GM23338 (cell line): ENCODE results near the gene WNT5A. TPM values are rescaled to one million over a fixed set of nuclear protein-coding genes. Genes with fewer than 3 reads are reported as not detected.

Experiments
- ATAC-seq: fragments of 200-7000 bp; cut with Tn5 transposase; 3 replicates; pipeline ENCODE4 v1.9.1; 2020
- DNase-seq: peaks from one replicate; pipeline ENCODE4 v3.0.0-alpha.2; 2015; ENCODE audit warnings: low spot score
- H2AFZ ChIP-seq: fragments of 200-600 bp; sonication (generic); 2 replicates; pipeline ENCODE4 v1.8.0; 2016; ENCODE audit warnings: antibody characterized with exemption, mild to moderate bottlenecking, moderate library complexity
- H3F3A ChIP-seq: fragments of 200-600 bp; sonication (generic); replicated peaks from 2 replicates; pipeline ENCODE4 v1.8.0; 2017; ENCODE audit warnings: antibody characterized with exemption, mixed run types, low read depth
- H3K27ac ChIP-seq: fragments of 200-600 bp; sonication (generic); 2 replicates; pipeline ENCODE4 v1.6.1; 2016; ENCODE audit warnings: low read depth
- H3K27me3 ChIP-seq: fragments of 200-600 bp; sonication (generic); 2 replicates; pipeline ENCODE4 v1.8.0; 2016; ENCODE audit warnings: mild to moderate bottlenecking, mixed run types, moderate library complexity; ENCODE audit not compliant: insufficient read depth
- H3K36me3 ChIP-seq: fragments of 200-600 bp; sonication (generic); 2 replicates; pipeline ENCODE4 v1.8.0; 2016; ENCODE audit warnings: mild to moderate bottlenecking; ENCODE audit not compliant: insufficient read depth
- H3K4me1 ChIP-seq: fragments of 200-600 bp; sonication (generic); 2 replicates; pipeline ENCODE4 v1.8.0; 2016; ENCODE audit warnings: mild to moderate bottlenecking, moderate library complexity; ENCODE audit not compliant: insufficient read depth
- H3K4me2 ChIP-seq: fragments of 200-600 bp; sonication (generic); 2 replicates; pipeline ENCODE4 v1.7.1; 2017; ENCODE audit warnings: mixed run types
- H3K4me3 ChIP-seq: fragments of 200-600 bp; sonication (generic); 2 replicates; pipeline ENCODE4 v1.6.1; 2016; ENCODE audit warnings: mixed run types
- H3K79me2 ChIP-seq: fragments of 200-600 bp; sonication (generic); replicated peaks from 2 replicates; pipeline ENCODE4 v1.8.0; 2017; ENCODE audit warnings: mild to moderate bottlenecking; ENCODE audit not compliant: insufficient read depth
- H3K9me2 ChIP-seq: fragments of 200-600 bp; sonication (generic); 2 replicates; pipeline ENCODE4 v1.8.0; 2017; ENCODE audit not compliant: insufficient read depth
- H4K20me1 ChIP-seq: fragments of 200-600 bp; sonication (generic); replicated peaks from 2 replicates; pipeline ENCODE4 v1.8.0; 2017; ENCODE audit warnings: mild to moderate bottlenecking; ENCODE audit not compliant: insufficient read depth
- H3K27ac Mint-ChIP-seq: 2 replicates; pipeline ENCODE4 v1.8.0; 2020; ENCODE audit warnings: inconsistent platforms, mild to moderate bottlenecking, moderate library complexity, mixed read lengths
- H3K27me3 Mint-ChIP-seq: 3 replicates; pipeline ENCODE4 v1.8.0; 2022; ENCODE audit warnings: low read depth, mild to moderate bottlenecking, moderate library complexity, mixed read lengths, inconsistent platforms; ENCODE audit not compliant: insufficient read depth, poor library complexity
- H3K36me3 Mint-ChIP-seq: 3 replicates; pipeline ENCODE4 v1.8.0; 2021; ENCODE audit warnings: low read depth, mild to moderate bottlenecking, inconsistent platforms, moderate library complexity, mixed read lengths
- H3K4me1 Mint-ChIP-seq: 3 replicates; pipeline ENCODE4 v1.8.0; 2020; ENCODE audit warnings: mild to moderate bottlenecking, inconsistent platforms, mixed read lengths
- H3K4me3 Mint-ChIP-seq: 3 replicates; pipeline ENCODE4 v1.8.0; 2021; ENCODE audit warnings: moderate library complexity, mild to moderate bottlenecking, inconsistent platforms, mixed read lengths
- H3K9me3 Mint-ChIP-seq: 3 replicates; pipeline ENCODE4 v1.8.0; 2020; ENCODE audit warnings: moderate library complexity, mild to moderate bottlenecking, inconsistent platforms, mixed read lengths
- CREB1 ChIP-seq: fragments of 250-450 bp; sonication (Bioruptor Pico); IDR thresholded peaks from 2 replicates; pipeline ENCODE4 v1.5.0; 2020; ENCODE audit warnings: low read depth, mild to moderate bottlenecking, moderate library complexity
- CTCF ChIP-seq, 2 experiments: fragments of 200-600 bp in 1 of 2; sonication (generic) in 1 of 2; conservative IDR thresholded peaks; 2 replicates each; pipeline versions ENCODE4 v1.5.1 to v1.6.1; 2016 to 2017; ENCODE audit warnings: antibody characterized with exemption in 2 of 2, low read depth in 2 of 2, mild to moderate bottlenecking in 2 of 2, moderate library complexity in 1 of 2
- EZH2phosphoT487 ChIP-seq: fragments of 200-600 bp; sonication (generic); IDR thresholded peaks from one replicate; pipeline ENCODE4 v1.8.1; 2018; ENCODE audit warnings: antibody characterized with exemption; ENCODE audit not compliant: unreplicated experiment
- NANOG ChIP-seq: IDR thresholded peaks from 2 replicates; pipeline ENCODE4 v1.6.1; 2016; ENCODE audit warnings: antibody characterized with exemption, borderline replicate concordance
- REST ChIP-seq: IDR thresholded peaks from one replicate; pipeline ENCODE4 v1.6.1; 2018; ENCODE audit warnings: antibody characterized with exemption; ENCODE audit not compliant: unreplicated experiment
- ZNF331 ChIP-seq: fragments of 250-450 bp; sonication (Bioruptor Pico); IDR thresholded peaks from 2 replicates; pipeline ENCODE4 v1.5.0; 2020; ENCODE audit warnings: low read depth, mild to moderate bottlenecking, moderate library complexity
- ZNF462 ChIP-seq: fragments of 250-450 bp; sonication (Bioruptor Pico); IDR thresholded peaks from 2 replicates; pipeline ENCODE4 v1.5.0; 2020; ENCODE audit warnings: mild to moderate bottlenecking, moderate library complexity
- polyA plus RNA-seq: library from polyadenylated mRNA; unstranded; fragments of >200 nt; fragmentation: Nextera tagmentation; extraction: Ambion mirVana; gene quantifications from 2 replicates; pipeline ENCODE4 v1.2.1, GENCODE V29; 2016
- total RNA-seq: library from RNA; depleted of rRNA; stranded (reverse); fragments of >200 nt; shearing (Covaris generic); gene quantifications from 2 replicates; pipeline ENCODE4 v1.2.3, GENCODE V29; 2014

WNT5A gene
- total and polyA plus RNA-seq, 2 experiments from 2014 or later, result 0.53 to 4.0 TPM

GRCh38 chr3:55445551-55445950 lies 41.6 kb downstream of the WNT5A start:
- Histone ChIP-seq H3K27me3 (no peaks in the 10 kb centered on the region), H3K4me2 (no peak overlapping the region), H2AFZ (no peak overlapping the region), H3K9me2 (peaks cover 7% of the 10 kb centered on the region; the same call in 1 of the 2 replicates), H3K79me2 (no peaks in the 10 kb centered on the region), H4K20me1 (no peaks in the 10 kb centered on the region), H3F3A (no peaks in the 10 kb centered on the region), H3K36me3 (no peaks in the 10 kb centered on the region), H3K4me1 (no peaks in the 10 kb centered on the region), H3K27ac (no peak overlapping the region), H3K4me3 (no peak overlapping the region)
- Mint-ChIP-seq H3K36me3 (no peaks in the 10 kb centered on the region), H3K9me3 (no peaks in the 10 kb centered on the region), H3K27me3 (peaks cover 10% of the 10 kb centered on the region), H3K4me3 (no peak overlapping the region), H3K4me1 (no peaks in the 10 kb centered on the region), H3K27ac (no peak overlapping the region)
- ATAC-seq, result no peak
- DNase-seq, result no peak
- TF ChIP-seq CTCF (conservative IDR thresholded peaks at IDR 0.05; ENCODE audit: low read depth in 2 of 2), result no peak
- no peak for TF ChIP-seq ZNF462 (CRISPR knock-in tag)

GRCh38 chr3:55443346-55443745 lies 43.8 kb downstream of the WNT5A start:
- no peak overlapping the region for H3K27ac ChIP-seq
- Mint-ChIP-seq H3K4me3 (no peak overlapping the region), H3K27ac (no peak overlapping the region), H3K9me3 (no peaks in the 10 kb centered on the region), H3K36me3 (no peaks in the 10 kb centered on the region), H3K4me1 (no peaks in the 10 kb centered on the region), H3K27me3 (peaks cover 10% of the 10 kb centered on the region)
- no peak overlapping the region for H3K4me2 ChIP-seq
- ATAC-seq, result no peak
- peak overlapping the region; percentile 52; the same call in 1 of the 2 replicates for H2AFZ ChIP-seq
- H3K79me2 ChIP-seq, result no peaks in the 10 kb centered on the region
- H3K4me3 ChIP-seq, result no peak overlapping the region
- peaks cover 13% of the 10 kb centered on the region for H3K9me2 ChIP-seq
- H3K27me3 ChIP-seq, result no peaks in the 10 kb centered on the region
- H4K20me1 ChIP-seq, result no peaks in the 10 kb centered on the region
- DNase-seq, result no peak
- no peaks in the 10 kb centered on the region for H3K36me3 ChIP-seq
- no peaks in the 10 kb centered on the region for H3K4me1 ChIP-seq
- no peaks in the 10 kb centered on the region for H3F3A ChIP-seq
- TF ChIP-seq ZNF331 (CRISPR knock-in tag) (no peak), EZH2phosphoT487 (no peak), CREB1 (CRISPR knock-in tag) (no peak), REST (no peak), NANOG (no peak), CTCF (conservative IDR thresholded peaks at IDR 0.05; ENCODE audit: low read depth in 2 of 2) (no peak)
